ENCODE measurements around the gene SLC25A18.
A peak's percentile ranks its signal among the peaks of the same experiment; 100 is the strongest.
"Not testable (repeated sequence)": the region's sequence is repeated elsewhere in the genome, so short reads cannot be mapped to it uniquely, and the experiment has no call there.

Gene SLC25A18

DNA sequence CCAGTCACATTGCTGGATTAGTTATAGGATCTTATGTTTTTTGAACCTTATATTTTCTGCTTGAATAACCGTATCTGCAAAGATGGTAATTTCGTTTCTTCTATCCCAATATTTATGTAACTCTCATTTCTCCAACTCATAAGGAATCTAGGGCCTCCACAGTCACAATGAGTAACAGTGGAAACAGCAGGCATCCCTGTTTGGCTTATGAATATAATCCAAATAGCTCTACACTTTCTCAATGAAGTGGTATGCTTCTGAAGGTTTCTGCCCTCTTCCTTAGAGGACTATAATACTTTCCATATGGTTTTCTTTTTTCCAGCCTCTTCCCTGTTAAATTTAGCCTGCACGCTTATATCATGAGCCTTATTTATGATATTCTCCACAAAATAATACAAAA is 48.8 kb downstream of the SLC25A18 start:
- FAIRE-seq: no peak

DNA sequence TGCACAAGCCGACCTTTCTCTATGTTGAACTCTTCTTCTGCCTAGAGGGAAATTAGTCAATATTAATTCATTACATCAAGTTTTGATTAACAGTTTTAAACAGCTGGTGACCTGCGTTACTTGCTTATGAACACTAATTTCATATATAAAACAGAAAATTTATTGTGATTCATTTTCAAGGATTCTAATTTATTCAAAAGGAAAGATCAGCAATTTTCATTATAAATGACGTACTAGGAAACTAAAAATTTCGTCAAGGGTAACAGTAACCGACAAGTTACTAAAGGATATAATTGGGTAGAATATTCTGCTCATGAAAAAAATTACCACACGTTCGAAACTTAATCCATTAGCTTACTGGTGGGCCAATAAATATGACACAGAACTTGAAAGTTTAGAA is 50.0 kb downstream of the SLC25A18 start:
- no peak for FAIRE-seq

DNA sequence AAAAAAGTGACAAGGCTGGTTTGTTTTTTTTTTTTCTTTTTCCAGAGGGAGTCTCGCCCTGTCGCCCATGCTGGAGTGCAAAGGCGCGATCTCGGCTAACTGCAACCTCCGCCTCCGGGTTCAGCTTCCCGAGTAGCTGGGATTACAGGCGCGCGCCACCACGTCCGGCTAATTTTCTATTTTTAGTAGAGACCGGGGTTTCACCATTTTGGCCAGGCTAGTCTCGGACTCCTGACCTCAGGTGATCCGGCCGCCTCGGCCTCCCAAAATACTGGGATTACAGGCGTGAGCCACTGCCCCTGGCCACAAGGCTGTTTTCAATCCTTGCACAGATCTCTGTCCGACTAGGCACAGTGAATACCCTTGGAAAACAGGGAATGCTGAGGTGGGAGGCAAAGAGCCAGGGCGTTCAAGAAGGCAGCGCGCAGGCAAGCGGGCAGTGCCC is 64.7 kb downstream of the SLC25A18 start:
- FAIRE-seq: no peak

DNA sequence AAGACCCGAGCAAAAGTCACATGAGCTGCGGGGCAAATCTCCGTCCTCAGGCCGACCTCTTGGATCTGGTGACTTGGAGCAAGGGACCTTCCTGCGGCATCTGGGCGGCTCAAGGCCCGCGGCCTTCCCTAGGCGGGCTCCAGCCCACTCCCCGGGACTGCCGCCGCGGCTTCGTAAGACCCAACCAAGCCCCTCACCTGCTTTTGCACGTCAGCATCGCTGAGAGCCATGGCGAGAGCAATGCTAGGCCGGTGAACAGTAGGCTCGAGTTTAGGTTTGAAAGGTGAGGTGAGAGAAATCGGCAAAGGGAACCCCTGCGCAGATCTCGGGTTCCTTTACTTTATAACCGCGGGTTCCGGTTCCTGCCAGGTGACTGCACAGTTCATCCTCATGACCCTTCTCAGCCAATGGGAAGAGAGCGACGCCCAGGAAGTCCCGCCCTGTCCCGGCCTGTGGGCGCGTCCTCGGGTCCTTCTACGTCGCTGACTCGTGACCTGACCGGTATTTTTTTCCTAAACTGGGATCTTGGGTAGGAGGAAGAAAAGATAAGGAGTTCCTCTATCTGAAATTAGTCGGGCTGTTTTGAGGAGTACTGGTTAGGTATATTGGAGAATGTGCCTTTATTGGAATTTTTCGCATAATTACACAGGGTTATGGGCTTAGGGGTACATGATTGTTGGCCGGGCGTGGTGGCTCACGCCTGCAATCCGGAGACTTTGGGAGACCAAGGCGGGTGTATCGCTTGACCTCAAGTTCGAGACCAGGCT is 65.3 kb downstream of the SLC25A18 start, which contains the start of gene ATP6V1E1:
Gene ATP6V1E1, minus strand, starts transcription at position 344 of the 767 bp plus-strand sequence. Its CDS starts 114 bp downstream, at position 230.
- peak; percentile 95 for FAIRE-seq

DNA sequence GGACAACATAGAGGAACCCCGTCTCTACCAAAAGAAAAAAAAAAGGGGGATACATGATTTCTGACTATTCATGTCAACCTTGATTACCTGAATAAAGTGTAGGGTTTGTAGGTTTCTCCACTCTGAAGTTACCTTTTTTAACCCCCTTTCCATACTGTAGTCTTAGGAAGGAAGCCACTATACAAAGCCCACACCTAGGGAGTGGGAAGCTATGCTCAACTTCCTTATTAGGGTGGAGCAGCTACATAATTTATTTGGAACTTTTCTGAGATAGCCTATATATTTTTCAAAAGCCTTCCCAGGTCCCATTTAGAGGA is 65.8 kb downstream of the SLC25A18 start:
- FAIRE-seq: no peak

DNA sequence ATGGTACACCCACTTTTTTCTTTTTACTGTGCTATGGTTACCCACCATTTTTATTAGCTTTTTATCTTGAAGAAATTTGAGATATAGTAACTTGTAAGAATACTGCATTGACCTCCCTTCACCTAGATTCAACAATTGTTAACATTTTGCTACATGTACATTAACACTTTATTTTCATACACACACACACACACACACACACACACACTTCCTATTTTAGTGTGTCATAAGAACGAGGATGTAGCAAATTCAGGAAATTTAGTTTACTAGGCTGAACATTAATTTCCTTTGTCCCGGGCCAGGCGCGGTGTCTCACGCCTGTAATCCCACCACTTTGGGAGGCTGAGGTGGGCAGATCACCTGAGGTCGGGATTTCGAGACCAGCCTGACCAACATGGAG is 66.3 kb downstream of the SLC25A18 start:
- FAIRE-seq: no peak

DNA sequence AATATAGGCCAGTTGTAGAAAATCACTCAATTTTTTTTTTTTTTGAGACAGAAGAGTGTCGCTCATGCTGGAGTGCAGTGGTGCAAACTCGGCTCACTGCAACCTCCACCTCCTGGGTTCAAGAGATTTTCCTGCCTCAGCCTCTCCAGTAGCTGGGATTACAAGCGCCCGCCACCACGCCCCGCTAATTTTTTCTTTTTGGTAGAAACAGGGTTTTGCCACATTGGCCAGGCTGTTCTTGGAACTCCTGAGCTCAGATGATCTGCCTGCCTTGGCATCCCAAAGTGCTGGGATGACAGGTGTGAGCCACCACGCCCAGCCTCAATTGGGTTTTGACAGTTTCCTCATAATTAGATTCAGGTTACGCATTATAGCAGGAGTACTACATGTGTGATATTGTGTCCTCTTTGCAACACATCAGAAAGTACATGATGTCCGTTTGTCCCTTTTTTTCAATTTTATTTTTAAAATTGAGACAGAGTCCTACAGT is 67.8 kb downstream of the SLC25A18 start:
- no peak for FAIRE-seq

DNA sequence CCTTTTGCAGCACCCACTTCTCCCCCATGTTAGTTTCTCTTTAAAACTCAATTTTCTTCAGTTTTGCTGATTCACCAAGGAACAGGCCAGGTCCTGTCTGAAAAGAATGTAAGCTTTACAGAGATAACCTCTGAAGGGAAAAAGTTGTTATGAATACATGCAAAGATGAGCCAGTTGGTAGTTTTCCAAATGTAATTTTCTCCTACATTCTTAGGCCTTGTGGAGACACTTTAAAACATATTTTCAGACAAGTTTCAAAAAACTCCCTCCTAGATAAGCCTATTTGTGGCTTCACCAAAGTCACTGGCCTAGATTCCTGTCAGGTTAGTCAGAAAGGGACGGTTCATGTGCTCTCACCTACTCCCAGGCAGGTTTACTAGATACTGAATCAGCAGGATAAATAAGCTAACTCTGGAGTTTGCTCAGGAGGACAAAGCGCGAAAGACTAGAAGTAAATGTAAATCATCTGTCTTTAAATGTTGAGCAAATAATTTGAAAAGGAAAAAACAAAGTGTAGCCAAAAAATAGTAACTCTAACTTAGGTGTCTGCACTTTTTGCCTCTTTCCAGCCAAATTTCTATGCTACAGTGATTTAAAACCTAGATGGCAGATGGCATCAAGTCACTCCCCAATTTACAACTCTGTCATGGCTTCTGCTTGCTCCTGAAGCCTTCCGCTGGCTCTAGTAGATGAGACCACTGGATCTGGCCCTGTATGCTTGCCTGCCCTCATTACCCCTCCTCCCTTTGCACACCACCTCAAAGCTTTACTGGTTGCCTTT is 70.1 kb downstream of the SLC25A18 start:
- no peak for FAIRE-seq

DNA sequence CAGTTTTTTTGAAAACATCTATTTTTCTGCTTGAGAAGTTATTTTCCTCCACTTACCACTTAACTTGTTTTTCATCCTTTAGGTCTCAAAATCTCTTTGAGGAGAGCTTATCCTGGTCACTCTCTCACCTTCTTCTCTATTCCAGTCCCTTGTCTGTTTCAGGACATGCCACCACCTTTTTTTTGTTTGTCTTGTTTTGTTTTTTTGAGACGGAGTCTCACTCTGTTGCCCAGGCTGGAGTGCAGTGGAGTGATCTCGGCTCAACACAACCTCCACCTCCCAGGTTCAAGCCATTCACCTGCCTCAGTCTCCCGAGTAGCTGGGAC is 70.7 kb downstream of the SLC25A18 start:
- FAIRE-seq: no peak

DNA sequence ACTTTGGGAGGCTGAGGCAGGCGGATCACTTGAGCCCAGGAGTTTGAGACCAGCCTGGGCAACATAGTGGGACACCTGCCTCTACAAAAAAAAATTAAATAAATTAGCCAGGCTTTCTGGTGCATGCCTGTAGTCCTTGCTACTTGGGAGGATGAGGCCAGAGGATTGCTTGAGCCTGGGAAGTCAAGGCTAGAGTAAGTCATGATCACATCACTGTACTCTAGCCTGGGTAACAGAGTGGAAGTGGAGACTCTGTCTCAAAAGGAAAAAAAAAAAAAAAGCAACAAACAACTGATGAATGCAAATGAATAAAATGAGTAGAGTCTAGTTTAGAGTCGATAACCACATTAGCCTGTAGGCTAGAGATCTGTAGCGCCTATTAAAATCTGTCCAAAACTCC is 71.4 kb downstream of the SLC25A18 start:
- FAIRE-seq: no peak

DNA sequence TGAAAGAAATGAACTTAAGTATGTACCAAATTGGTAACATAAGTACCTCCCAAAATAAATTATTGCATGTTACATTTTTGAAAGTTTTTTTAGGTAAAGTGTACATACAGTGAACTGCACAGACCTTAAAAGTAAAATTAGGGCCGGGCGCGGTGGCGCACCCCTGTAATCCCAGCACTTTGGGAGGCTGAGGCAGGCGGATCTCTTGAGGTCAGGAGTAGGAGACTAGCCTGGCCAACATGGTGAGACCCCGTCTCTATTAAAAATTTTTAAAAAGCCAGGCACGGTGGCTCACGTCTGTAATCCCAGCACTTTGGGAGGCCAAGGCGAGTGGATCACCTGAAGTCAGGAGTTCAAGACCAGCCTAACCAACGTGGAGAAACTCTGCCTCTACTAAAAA is 73.6 kb downstream of the SLC25A18 start:
- FAIRE-seq: not testable (repeated sequence)

DNA sequence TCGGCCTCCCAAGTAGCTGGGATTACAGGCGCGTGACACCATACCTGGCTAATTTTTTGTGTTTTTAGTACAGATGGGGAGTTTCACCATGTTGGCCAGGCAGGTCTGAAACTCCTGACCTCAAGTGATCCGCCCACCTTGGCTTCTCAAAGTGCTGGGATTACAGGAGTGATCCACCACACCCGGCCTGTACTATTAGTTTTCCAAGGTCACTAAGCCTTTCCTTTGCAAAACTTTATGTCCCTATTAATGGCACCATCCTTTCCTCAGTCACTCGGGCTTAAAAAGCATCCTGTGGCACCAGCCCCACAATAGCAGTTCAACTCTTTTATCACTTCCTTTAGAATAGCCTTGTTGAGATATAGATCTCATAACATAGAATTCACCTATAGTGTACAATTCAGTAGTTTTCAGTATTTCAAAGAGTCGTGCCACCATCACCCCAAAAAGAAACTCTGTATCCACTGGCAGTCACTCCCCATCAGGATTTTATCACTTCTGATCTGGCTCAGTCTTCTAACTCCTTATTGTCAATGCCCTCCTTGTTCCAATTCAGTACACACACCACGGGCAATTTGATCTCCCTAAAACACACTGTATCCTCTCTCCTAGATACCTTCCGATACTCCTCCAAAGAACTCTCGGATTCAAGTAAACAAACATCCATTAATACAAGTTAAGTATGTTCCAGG is 74.3 kb downstream of the SLC25A18 start:
- FAIRE-seq: no peak

DNA sequence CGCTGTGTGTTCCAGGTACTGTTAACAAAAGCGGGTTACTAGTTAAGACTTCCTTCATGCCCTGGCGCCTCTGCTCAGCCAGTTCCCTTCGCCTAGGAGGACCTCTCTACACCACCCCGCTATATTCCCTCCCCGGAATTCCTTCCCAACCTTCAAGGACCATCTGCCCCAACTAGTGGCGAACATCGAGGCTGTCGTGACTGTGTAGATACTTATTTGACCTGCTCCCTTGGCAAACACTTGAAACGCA is 74.8 kb downstream of the SLC25A18 start:
- FAIRE-seq: no peak

DNA sequence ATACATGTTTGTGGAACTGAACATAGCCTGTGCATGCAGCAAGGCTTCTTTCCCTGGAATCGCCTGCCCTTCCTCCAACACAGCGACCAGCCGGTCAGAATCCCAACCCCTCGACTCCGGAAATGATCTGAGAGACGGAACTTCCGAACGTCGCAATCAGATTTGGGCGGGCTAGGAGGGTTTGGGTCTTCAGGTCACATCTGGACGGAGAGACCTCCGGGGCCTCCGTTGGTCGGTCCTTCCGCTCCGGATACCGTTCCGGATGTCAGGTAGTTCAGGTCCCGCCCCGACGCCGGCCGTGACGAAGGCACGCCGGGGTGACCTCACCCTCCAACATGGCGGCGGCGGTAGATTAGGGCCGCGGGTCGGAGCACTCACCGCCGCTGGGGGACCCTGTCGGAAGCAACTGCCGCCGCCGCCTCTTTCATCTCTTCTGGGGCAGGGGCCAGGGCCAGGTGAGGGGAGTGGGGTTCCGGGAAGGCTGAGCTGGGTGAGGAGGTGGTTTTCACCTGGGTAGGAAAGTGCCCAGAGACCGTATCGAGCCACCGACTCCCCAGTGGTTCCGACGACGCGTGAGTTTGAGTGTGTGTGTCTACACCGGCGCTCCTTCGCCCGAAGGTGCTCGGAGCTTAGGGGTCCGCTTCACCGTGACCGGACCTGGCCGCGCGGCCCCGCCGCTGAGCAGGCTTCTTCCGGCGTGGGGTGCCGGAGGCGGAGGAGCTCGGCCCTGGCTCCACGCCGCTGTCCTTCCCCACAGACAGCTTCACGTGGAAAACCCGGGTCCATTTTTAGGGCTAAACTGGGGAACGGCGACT is 75.3 kb downstream of the SLC25A18 start, which contains the start of gene BCL2L13:
Gene BCL2L13, plus strand, starts transcription at position 326 of the 815 bp plus-strand sequence. CDS start 16,955 bp downstream, outside the sequence.
- FAIRE-seq: peak; percentile 35

DNA sequence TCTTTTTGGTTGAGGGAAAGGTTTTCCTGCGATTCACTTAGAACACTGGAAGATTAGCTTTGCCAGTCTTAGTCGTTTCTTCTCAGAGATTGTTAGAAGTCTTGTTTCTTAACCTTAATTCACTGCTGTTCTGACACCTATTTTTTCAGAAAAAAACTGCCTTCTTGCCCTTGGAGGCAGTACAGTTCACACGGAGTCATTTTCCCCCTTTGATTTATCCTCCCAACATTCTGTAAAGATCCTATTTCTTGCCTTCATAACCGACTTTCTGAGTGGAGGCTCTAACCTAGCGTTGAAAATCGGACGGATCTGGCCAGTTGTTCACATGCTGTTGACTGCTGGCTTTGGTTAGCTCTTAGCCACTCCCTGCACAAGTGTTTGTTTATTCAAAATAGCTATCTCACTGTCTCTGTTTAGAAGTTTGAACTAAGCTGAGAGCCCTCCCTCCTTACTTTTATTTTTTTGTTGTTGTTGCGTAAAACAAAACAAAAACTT is 76.0 kb downstream of the SLC25A18 start:
- peak; percentile 37 for FAIRE-seq

Measured in endometrium (tissue), 2 donors.